Inflammatory macrophage treated with lipopolysaccharide for 1 hour (primary cell): ENCODE measurements around the gene INPP5E.
"Not testable (repeated sequence)": the region's sequence is repeated elsewhere in the genome, so short reads cannot be mapped to it uniquely, and the experiment has no call there.

Experiments
- DNase-seq, 2 donors: peaks; one replicate each; pipeline ENCODE4 v3.0.0-alpha.2; 2020 to 2022

The INPP5E gene

GRCh38 chr9:136426787-136427186, 12.9 kb downstream of the INPP5E start:
- no peak for DNase-seq

GRCh38 chr9:136425367-136425766, 14.3 kb downstream of the INPP5E start:
- DNase-seq, result not testable (repeated sequence)

GRCh38 chr9:136424750-136425362, 14.8 kb downstream of the INPP5E start:
- no peak for DNase-seq

DNA sequence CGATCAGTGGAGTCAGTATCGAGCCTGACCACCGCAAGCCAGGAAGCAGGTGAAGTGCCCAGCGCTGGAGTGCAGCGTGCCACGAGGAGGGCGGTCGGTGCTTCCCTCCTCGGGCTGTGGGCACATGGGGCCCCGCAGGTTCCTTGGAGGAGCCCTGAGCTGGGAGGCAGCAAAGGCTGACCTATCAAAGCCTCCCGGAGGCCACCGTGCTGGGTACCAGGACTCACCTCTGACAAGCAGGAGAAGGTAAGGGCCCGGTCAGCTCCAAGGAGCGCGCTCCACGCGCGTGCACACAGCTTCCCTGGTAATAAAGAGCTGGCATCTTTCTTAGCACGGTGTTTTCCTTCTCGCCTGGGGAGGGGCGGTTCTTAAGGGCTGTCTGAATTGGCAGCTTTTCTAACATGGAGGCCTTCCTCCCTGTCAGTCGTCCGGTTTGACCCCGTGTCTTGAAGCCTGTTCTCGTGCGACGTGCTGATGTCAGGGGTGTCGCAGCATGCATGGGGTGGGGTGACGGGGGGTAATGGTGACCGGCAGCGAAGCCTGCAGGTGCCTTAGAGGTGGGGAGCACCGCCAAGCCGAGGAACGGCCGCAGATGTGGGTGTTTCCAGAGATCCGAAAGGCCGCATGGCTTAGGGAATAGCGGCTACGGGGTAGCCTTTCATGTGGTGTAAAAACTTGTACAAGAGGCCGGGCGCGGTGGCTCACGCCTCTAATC, 16.1 kb downstream of the INPP5E start:
- DNase-seq, result no peak

GRCh38 chr9:136422876-136423275, 16.8 kb downstream of the INPP5E start:
- no peak for DNase-seq

DNA sequence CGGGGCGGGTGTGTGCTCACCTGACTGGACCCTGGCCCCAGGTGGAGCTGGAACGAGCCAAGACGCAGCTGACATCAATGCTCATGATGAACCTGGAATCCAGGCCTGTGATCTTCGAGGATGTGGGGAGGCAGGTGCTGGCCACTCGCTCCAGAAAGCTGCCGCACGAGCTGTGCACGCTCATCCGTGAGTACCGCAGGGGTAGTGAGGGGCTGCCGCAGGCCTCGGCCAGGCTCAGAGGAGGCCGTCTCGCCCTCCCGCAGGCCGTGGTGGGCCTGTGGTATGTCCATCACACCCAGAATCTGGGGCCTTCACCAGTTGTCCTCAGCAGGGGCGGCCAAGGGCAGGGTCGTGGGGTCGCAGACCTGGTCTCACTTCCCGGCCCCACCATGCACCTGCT, 17.9 kb downstream of the INPP5E start:
- no peak for DNase-seq

- DNase-seq, result no peak
Observed at GRCh38 chr9:136419092-136419420, 20.6 kb downstream of the INPP5E start.

GRCh38 chr9:136418182-136419091, 21.2 kb downstream of the INPP5E start:
- no peak for DNase-seq

- no peak for DNase-seq
Observed at GRCh38 chr9:136416914-136417313, 22.7 kb downstream of the INPP5E start.

GRCh38 chr9:136416427-136416826, 23.2 kb downstream of the INPP5E start:
- no peak for DNase-seq

GRCh38 chr9:136412962-136413361, 26.7 kb downstream of the INPP5E start:
- no peak for DNase-seq

DNA sequence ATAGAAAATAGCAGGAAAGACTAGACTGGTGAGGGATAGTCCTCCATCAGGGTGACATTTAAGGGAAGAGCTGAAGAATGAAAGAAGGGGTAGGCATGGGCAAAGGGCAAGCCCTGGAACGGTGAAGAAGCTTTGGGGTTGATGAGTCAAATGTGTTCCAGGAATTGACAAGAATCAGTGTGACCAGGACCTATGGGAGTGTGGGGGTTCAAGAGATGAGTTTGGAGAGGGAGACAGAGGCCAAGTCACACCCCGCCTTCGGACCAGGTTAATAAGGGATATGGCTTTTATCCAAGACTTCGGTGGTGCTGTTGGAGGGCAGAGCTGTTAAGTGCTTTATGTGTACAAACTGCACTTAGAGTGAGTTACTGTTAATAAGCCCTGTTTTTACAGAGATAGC, 28.3 kb downstream of the INPP5E start:
- DNase-seq, result no peak

DNA sequence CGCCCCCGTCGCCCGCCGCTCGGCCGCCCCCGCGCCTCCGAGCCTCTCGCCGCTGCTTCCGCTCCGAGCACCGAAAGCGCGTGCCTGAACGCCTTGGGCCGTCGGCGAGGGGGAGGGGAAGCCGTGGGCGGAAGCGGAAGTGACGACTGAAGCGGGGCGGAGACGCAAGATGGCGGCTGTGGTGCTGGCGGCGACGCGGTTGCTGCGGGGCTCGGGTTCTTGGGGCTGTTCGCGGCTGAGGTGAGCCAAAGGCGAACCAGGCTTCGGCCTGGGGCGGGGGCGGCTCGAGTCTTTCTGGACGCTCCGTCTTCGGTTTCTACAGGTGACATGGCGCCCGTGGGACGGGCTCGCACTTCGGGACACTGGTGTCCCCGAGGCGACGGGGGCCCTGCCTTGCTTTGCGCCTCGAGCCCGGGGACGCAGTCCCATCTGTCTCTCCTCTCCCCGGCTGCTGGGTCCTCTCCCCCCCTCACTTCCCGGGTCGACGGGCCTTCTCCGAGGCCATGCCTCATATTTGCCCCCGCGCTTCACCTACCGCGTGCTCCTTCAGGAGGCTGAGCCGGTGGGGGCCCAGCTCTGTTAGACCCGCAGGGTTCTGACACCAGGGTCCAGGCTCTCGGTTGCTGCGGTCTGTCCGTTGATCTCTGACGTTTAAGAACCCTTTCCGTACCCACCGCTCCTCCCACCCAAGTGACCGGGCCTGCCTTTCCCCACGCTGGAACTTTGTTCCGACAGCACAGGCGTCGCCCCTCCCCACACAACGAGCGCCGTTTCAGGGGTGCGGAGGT, 29.0 kb downstream of the INPP5E start, which contains the start of the genes ENTR1 and PMPCA:
Gene ENTR1 (minus strand): TSS at position 115 of the 788 bp plus-strand sequence. CDS start 217 bp downstream, outside the sequence.
Gene PMPCA (plus strand): TSS at position 159 of the 788 bp plus-strand sequence. CDS start 11 bp downstream, at position 170.
- peak; percentile 85 to 99 for DNase-seq

DNA sequence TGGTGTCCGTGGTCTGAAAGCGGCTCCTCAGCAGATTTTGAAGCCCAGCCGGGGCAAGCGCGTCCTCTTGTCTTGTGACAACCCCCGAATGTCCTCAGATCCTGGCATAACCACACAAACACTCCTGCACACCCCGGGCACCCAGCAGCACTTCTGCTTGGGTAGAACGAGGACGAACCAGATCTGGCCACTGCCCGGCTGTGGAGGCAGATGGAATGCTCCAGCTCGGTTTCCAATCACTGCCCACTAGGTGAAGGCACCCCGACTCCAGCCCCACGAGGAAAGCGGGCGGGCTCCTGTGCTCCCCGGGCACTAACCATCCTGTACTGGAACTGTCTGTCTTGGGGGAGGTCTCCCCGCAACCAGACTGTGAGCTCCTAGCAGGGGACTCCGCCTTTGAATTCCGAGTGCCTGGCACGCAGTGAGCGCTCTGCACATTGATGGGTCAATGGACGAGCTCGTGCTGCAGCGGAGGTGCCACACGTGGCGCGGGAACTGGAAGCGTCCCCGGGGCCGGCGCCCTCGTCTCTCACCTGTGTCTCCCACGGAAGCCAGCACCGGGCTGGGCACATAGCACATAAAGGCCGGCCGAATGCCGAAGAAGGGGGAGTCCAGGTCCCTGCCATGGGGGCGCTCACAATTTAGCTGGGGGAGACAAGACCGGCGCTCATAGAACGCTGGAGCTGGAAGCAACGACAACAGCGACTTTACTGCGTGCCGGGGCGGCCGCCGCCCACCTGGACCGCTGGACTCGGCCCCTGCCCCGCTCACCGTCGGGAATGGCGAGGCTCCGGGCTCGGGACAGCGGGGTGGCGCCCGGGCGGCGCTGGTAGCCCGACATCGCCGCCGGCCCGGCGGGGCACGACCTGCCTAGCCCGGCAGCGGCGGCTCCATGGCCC, 29.8 kb downstream of the INPP5E start:
- peak; percentile 10 to 14 for DNase-seq

GRCh38 chr9:136407911-136408310, 31.7 kb downstream of the INPP5E start:
- DNase-seq, result no peak

- not testable (repeated sequence) for DNase-seq
Observed at GRCh38 chr9:136407061-136407460, 32.6 kb downstream of the INPP5E start.

- not testable (repeated sequence) for DNase-seq
Observed at GRCh38 chr9:136405904-136406303, 33.7 kb downstream of the INPP5E start.

GRCh38 chr9:136405481-136405880, 34.2 kb downstream of the INPP5E start:
- DNase-seq, result no peak

DNA sequence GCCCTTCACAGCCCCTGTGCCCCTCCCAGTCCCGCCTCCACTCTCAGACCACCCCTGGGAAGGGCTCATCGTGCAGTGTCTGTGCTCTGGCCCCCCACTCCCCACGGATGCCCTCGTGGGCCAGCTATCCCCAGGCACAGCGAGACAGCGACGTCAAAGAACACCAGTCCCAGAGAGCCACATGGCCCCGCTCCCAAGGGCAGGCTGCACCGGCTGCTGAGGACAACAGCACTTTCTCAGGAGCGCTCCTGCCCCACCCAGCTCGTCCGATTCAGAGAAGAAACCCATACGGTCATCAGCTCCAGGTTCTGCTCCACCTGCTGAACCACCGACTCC, 34.9 kb downstream of the INPP5E start:
- DNase-seq, result no peak

- DNase-seq, result no peak
Observed at GRCh38 chr9:136403915-136404800, 35.5 kb downstream of the INPP5E start.

DNA sequence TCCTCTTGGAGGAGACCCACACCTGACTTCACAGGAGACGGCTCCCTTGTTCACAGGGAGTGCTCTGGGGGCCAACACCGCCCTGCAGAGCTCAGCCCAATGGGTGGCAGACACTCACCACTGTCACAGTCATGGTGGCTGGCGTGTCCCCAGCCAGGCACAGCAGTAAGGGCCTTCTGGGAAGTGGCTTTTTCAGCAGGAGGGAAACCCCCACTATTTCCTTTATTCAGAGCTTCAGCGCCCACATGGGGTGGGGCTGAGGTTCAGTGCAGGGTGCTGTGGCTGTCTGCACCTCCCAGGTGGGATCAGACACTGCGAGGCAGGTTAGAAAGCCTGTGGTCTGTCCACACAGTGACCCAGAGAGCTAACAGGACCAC, 36.1 kb downstream of the INPP5E start:
- DNase-seq, result peak in 1 of 2 donors; percentile 3
